Measurements from ENCODE around the gene CD46.

The CD46 gene

GRCh38 chr1:207811920-207812720 lies 60.3 kb downstream of the CD46 start:
- peak; percentile 51 for TF ChIP-seq FOXP2 (optimal IDR thresholded peaks at IDR 0.05; ENCODE audit: borderline replicate concordance, extremely low read depth, extremely low read length, insufficient read depth)
- no peak for TF ChIP-seq TAF1 (IDR thresholded peaks at IDR 0.05; ENCODE audit: borderline replicate concordance, insufficient read depth, low read length)
- TF ChIP-seq REST (IDR thresholded peaks at IDR 0.05; ENCODE audit: insufficient read depth in 1 of 2, low read depth in 2 of 2, low read length in 2 of 2): no peak

- no peak for TF ChIP-seq TAF1 (IDR thresholded peaks at IDR 0.05; ENCODE audit: borderline replicate concordance, insufficient read depth, low read length)
Measured at GRCh38 chr1:207812778-207813511, 61.1 kb downstream of the CD46 start.

GRCh38 chr1:207813512-207813881 lies 61.6 kb downstream of the CD46 start:
- TF ChIP-seq SIN3A (IDR thresholded peaks at IDR 0.05; ENCODE audit: borderline replicate concordance, insufficient read depth, low read length) (no peak), POLR2AphosphoS5 (IDR thresholded peaks at IDR 0.05; ENCODE audit: low read depth, low read length) (no peak), TAF1 (IDR thresholded peaks at IDR 0.05; ENCODE audit: borderline replicate concordance, insufficient read depth, low read length) (no peak), REST (IDR thresholded peaks at IDR 0.05; ENCODE audit: insufficient read depth in 1 of 2, low read depth in 2 of 2, low read length in 2 of 2) (no peak)

GRCh38 chr1:207813946-207814345 lies 62.1 kb downstream of the CD46 start:
- TF ChIP-seq SIN3A (IDR thresholded peaks at IDR 0.05; ENCODE audit: borderline replicate concordance, insufficient read depth, low read length) (no peak), TAF1 (IDR thresholded peaks at IDR 0.05; ENCODE audit: borderline replicate concordance, insufficient read depth, low read length) (no peak), REST (IDR thresholded peaks at IDR 0.05; ENCODE audit: insufficient read depth in 1 of 2, low read depth in 2 of 2, low read length in 2 of 2) (no peak), POLR2AphosphoS5 (IDR thresholded peaks at IDR 0.05; ENCODE audit: low read depth, low read length) (no peak), FOXP2 (optimal IDR thresholded peaks at IDR 0.05; ENCODE audit: borderline replicate concordance, extremely low read depth, extremely low read length, insufficient read depth) (no peak)

GRCh38 chr1:207814469-207814868 lies 62.6 kb downstream of the CD46 start:
- TF ChIP-seq POLR2AphosphoS5 (IDR thresholded peaks at IDR 0.05; ENCODE audit: low read depth, low read length) (no peak), TAF1 (IDR thresholded peaks at IDR 0.05; ENCODE audit: borderline replicate concordance, insufficient read depth, low read length) (no peak), FOXP2 (optimal IDR thresholded peaks at IDR 0.05; ENCODE audit: borderline replicate concordance, extremely low read depth, extremely low read length, insufficient read depth) (no peak), SIN3A (IDR thresholded peaks at IDR 0.05; ENCODE audit: borderline replicate concordance, insufficient read depth, low read length) (no peak), REST (IDR thresholded peaks at IDR 0.05; ENCODE audit: insufficient read depth in 1 of 2, low read depth in 2 of 2, low read length in 2 of 2) (no peak)
